OCI-M2 (cell line): ENCODE measurements around the gene MTMR2.

Experiments
- DNase-seq: peaks from one replicate; lab custom pipeline; 2025; ENCODE audit not compliant: unreplicated experiment; lab: John Stamatoyannopoulos, UW

The MTMR2 gene

GRCh38 chr11:95918720-95919119 lies 5.2 kb downstream of the MTMR2 start:
- no peak for DNase-seq

GRCh38 chr11:95918056-95918455 lies 5.9 kb downstream of the MTMR2 start:
- DNase-seq, result no peak

GRCh38 chr11:95917193-95918036 lies 6.5 kb downstream of the MTMR2 start:
- DNase-seq, result no peak

GRCh38 chr11:95916049-95916448 lies 7.9 kb downstream of the MTMR2 start:
- no peak for DNase-seq

- DNase-seq, result no peak
Observed at GRCh38 chr11:95915051-95915450, 8.9 kb downstream of the MTMR2 start.

GRCh38 chr11:95913830-95914615 lies 9.9 kb downstream of the MTMR2 start:
- no peak for DNase-seq

- DNase-seq, result no peak
Observed at GRCh38 chr11:95912902-95913560, 10.9 kb downstream of the MTMR2 start.

GRCh38 chr11:95911369-95911759 lies 12.5 kb downstream of the MTMR2 start:
- no peak for DNase-seq

GRCh38 chr11:95910638-95911368 lies 13.1 kb downstream of the MTMR2 start:
- DNase-seq, result no peak

- DNase-seq, result no peak
Observed at GRCh38 chr11:95908826-95909225, 15.1 kb downstream of the MTMR2 start.

- no peak for DNase-seq
Observed at GRCh38 chr11:95907476-95907875, 16.4 kb downstream of the MTMR2 start.

- no peak for DNase-seq
Observed at GRCh38 chr11:95904009-95904650, 19.8 kb downstream of the MTMR2 start.

GRCh38 chr11:95898782-95899181 lies 25.1 kb downstream of the MTMR2 start:
- DNase-seq, result no peak

- DNase-seq, result no peak
Observed at GRCh38 chr11:95897731-95898130, 26.2 kb downstream of the MTMR2 start.

GRCh38 chr11:95895815-95896214 lies 28.1 kb downstream of the MTMR2 start:
- DNase-seq, result no peak

- no peak for DNase-seq
Observed at GRCh38 chr11:95892892-95893570, 30.9 kb downstream of the MTMR2 start.

- DNase-seq, result no peak
Observed at GRCh38 chr11:95892492-95892891, 31.4 kb downstream of the MTMR2 start.

GRCh38 chr11:95891423-95892170 lies 32.3 kb downstream of the MTMR2 start:
- DNase-seq, result no peak

GRCh38 chr11:95888852-95889251 lies 35.1 kb downstream of the MTMR2 start:
- DNase-seq, result no peak
